Stimulated activated CD4-positive, alpha-beta T cell treated with anti-CD3 and anti-CD28 coated beads, Interleukin-1b, Interleukin-23, amount 100 ng/mL, for 48 hours (primary cell): ENCODE data around the gene XCL2.
"Not testable (repeated sequence)": the region's sequence is repeated elsewhere in the genome, so short reads cannot be mapped to it uniquely, and the experiment has no call there.

Source experiments
- DNase-seq: peaks from one replicate; pipeline ENCODE4 v3.0.0-alpha.2; 2020

The XCL2 gene, protein sequence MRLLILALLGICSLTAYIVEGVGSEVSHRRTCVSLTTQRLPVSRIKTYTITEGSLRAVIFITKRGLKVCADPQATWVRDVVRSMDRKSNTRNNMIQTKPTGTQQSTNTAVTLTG

DNA sequence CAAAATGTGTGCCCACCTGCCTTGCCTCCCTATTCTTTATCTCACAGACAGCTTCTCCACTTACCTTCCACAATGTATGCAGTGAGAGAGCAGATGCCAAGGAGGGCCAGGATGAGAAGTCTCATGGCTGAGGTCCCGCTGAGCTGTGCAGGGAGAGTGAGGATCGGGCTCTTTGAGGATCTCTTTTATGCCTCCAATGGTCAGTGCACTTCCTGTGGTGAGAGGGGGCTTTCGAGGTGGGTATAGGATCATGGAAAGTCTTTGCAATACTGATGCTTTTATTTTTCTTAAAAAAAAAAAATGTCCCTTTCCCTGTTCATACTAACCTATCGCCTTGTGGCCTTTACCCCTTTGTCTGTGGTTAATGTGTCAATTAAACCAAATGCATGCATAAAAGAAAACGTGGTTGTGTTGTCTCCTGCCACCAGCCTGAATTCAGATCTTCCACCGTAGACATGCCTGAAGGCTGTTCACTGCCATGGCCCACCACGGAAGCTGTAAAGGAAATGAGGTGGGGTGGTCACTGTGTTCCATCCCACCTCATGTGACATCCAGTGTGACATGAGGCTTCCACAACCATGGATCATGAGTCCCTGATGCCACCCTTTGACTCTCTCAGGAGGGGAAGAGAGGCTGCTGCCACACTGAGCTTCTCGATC, at the start of gene XCL2:
Gene XCL2, minus strand, starts transcription at position 158 of the 659 bp plus-strand sequence. Its CDS starts 33 bp downstream, at position 125.
- DNase-seq, result not testable (repeated sequence)

DNA sequence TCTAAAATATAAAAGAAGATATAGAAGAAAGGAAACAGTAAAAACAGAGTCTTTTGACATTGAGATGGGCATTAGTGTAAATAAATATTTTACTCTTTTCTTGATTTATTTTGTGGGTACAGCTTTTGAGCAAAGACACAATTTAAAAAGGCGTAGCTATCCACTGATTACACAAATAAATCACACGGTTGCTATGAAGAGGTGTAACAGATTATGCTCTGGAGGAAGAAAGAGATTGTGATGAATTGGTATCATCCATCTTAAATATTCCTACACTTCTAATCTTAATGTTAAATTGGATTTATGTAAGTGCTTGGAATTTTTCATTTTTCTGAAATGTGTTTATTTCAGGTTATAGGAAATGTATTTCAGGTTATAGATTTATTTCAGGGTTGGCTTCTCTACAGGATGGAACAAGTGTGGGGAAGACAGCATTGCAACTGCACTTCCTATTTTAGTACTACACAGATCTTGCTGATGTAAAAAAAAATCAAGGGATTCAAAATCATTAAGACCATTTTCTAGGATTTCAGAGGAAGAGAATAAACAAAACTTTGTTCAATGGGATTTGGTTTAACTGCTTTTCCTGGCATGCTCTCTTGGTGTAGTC, 47.9 kb upstream of the XCL2 start:
- no peak for DNase-seq

DNA sequence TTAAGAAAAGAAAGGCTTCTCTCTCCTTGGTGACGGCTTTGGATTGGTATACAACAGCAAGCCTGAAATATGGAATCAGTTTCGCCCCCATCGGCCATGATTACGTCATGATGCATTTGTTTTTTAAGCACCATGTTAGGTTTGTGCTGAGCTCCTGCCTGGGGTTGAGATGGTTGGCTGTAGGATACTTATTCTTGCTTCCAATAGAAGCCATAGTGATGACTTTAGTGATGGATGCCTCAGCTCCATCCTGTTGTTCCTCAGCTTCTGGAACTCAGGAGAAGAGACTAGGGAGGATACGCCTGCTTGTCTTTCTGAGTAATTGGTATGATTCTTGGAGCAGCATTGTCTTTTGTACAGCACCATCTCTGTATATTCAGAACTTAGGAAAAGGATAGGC, 47.3 kb upstream of the XCL2 start:
- no peak for DNase-seq

DNA sequence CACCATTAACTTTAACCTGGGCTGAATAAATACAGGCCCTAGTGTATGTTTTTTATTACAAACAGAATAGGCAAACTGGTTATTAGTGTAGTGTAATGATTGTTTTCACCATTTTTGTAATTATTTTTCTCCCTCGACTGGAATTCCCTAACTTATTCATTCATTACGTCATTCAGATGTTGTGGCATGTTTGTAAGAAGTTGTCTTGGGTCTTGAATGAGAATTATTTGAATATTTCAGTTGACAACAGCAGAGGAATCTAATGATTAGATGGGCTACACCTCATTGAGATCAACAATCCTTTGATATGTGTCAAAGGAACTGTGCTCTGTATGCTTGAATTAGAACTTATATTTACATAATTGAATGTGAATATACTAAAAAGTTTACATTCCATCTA, 45.4 kb upstream of the XCL2 start:
- DNase-seq, result no peak

DNA sequence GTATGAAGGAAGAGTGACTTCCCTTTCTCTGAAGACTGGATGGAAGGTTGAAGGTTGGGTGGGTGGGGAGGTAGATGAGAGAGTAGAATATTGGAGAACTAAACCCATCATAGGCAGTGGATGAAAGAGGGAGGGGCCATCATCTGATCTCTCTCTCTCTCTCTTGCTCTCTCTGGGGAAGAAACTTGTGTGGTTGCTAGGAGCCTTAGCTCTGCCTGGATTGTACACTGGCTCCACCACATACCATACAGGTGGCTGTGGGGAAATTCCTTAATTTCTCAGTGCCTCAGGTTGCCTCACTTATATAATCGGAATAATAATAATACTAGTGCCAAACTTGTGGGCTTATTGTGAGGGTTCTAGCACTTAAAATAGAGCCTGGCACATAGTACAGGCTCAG, 42.1 kb upstream of the XCL2 start:
- no peak for DNase-seq

DNA sequence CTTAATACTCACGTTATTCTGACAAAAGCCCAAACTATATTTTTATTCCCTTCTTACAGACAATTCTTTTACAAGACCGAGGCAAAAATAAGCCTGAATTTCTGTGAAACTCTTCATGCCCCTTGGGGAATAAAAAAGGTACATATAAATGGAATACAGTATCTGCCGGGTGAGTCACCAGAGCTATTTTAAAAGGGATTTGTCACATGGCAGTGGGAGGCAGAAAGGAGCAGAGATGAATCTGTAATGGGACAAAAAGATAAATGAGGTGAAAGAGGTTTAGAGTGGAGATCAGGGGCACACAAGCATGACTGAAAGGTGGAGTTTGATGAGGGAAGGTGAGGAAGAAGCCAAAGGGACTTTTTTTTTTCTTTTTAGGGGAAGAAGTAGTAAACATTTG, 41.4 kb upstream of the XCL2 start:
- no peak for DNase-seq

DNA sequence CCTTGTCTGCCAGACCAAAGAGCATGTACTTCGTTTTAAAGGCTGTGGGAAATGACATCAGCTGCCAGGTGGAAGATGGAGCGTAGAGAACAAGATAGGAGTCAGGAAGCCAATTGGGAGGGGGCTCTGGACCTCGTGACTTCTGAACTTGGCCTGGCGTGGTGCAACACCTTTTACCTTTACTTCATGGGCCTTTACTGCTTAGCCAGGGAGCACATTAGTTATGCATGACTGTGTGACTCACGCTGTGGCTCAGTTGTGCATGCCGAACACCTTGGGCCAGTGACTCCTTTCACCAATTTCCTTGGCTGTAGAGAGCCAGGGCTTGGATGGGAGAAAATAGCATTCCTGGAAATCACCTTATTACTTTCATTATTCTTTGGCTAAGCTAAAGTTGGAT, 39.8 kb upstream of the XCL2 start:
- no peak for DNase-seq

DNA sequence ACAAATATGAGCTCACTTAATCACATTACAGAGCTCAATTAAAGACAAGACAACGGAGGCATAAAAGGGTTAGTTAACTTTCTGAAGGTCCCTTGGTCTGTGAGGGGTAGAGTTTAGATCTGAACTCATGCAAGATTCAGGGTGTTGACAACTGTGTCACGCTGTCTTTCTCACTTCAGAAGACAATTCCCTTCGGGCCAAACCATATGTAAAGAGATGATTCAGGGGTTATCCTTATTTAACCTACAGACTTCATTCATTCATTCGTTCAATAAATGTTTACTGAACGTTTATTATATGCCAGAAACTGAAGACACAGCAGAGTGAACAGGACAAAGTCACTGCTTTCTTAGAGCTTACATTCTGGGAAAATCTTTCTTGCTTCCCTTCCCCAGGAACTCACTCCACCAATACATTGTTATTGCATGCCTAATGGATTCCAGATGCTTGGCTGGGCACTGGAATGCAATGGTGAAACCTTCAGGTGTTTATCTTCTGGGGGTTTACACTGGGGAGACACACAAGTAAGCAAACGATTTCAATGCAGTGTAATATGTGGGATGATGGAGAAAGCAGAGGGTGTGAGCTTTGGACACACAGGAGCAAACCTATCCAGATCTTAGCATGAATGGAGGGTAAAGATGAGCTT, 39.0 kb upstream of the XCL2 start:
- DNase-seq, result no peak

DNA sequence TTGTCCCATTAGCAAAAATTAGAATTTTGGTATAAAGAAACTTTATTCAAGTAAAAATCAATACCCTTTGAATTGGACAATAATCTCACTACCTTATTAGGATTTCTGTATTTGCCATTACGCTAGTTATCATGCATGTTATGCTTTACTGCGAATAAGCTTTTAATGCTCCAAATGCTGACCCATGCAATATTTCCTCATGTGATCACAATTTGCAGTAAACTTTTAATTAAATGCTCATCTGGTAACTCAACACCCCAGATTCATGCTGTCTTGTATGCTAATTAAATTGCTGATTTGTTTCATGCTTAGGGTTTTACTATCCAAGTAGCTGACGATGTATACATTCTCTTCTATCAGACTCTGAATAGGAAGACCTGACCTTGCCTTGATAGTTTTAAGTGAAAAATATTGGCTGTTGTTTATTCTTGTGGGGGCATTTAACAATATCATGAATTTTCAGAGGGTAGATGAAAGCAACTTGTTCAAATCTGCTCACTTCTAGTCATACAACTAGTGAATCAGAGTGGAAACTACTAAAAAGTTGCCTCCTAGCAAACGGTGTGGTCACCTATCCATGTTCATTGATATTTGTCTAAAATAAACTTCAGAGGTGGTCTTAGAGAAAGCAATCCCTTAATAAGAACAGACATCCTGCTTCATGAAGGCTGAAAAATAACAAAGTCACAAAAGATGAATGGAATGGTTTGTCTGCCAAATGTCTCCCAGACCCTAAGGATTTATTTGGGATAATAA, 38.2 kb upstream of the XCL2 start:
- no peak for DNase-seq

DNA sequence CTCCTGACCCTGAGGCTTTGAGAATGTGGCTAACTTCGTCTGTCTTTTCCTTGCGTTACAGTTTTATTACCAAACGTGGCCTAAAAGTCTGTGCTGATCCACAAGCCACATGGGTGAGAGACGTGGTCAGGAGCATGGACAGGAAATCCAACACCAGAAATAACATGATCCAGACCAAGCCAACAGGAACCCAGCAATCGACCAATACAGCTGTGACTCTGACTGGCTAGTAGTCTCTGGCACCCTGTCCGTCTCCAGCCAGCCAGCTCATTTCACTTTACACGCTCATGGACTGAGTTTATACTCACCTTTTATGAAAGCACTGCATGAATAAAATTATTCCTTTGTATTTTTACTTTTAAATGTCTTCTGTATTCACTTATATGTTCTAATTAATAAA, 37.2 kb upstream of the XCL2 start:
- not testable (repeated sequence) for DNase-seq

DNA sequence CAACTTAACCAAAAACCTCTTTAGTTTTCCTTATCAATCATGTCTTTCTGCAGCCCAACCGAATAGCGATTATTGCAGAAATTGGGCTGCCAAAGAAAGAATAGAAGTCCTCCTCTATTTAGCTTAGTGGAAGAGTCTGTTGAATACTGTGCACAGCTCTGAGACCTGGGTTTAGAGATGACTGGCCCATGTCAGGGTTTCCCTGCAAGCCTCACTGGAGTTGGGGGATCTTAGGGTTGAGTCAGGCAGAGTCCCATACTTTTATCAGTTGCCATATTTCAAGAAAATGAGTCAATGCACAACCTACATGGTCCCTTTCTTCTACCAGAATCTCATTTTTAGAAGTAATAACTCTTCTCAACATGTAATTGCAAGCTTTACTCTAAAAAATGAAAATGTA, 36.5 kb upstream of the XCL2 start:
- DNase-seq, result peak; percentile 11

DNA sequence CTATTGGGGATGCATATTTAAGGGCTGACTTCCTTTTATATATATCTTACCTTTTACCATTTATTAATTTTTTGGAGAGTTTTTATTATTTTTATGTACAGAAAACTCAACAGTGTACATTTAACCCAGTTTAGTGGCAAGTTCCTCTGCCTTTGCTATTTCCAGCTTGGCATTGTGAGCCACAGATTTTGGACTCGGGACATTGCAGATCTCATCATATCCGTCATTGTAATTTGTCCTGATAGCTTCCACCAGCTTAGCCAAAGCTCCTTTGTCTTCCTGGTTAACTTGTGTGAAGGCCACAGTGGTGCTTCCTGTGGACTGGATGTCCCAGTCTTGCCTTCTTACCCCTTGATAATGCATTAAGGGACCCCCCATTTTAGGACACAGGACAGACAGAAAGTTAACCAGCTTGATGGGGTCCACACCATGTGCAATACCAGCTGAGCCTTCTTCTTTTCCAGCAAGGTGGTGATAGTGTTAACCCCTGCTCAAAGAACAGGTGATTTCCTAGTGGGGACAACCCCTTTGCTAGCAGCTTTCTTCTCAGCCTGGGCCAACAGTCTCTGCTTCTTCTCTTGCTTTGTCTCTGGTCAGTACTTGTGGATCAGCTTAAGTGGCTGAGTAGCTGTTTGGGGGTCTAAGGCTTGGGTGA, 34.9 kb upstream of the XCL2 start:
- DNase-seq, result not testable (repeated sequence)

DNA sequence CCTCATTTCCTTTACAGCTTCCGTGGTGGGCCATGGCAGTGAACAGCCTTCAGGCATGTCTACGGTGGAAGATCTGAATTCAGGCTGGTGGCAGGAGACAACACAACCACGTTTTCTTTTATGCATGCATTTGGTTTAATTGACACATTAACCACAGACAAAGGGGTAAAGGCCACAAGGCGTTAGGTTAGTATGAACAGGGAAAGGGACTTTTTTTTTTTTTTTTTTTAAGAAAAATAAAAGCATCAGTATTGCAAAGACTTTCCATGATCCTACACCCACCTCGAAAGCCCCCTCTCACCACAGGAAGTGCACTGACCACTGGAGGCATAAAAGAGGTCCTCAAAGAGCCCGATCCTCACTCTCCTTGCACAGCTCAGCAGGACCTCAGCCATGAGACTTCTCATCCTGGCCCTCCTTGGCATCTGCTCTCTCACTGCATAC, 32.5 kb upstream of the XCL2 start, which contains the start of gene XCL1:
Gene XCL1, plus strand, starts transcription at position 361 of the 444 bp plus-strand sequence. Its CDS starts 33 bp downstream, at position 394.
- DNase-seq, result not testable (repeated sequence)

DNA sequence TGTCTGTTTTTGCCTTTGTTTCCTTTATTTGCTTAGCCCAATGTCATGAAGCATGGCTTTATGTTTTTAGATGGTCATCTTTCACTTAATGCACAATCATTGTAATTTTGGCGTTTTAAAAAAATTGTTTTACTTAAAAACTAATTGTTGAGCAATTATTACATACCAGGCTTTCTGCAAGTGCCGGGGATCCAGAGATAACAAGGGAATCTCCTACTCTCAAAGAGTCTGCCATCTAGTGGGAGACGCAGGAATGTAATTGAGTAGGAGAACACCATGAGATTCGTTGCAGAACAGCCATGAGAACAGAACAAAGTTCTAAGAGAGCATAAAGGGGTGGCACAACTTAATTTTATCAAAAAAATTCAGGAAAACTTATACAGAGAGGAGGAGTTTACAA, 30.4 kb upstream of the XCL2 start:
- DNase-seq, result not testable (repeated sequence)

DNA sequence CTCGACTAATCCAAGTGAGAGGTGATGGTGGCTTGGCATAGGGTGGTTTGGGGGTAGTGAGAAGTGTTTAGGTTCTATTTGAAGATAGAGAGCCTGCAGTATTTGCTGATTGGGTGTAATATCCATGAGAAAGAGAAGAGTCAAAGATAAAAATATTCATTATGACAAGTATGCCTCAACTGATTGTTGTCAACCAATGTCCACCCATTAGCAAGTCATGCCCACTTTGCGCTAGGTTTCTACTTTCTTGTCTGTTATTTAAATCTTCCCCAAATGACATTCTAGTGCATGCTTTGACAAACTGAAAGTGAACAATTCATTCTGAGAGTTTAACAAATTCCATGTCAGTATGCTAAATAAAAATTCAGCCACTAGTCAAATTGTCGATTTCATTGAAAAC, 28.8 kb upstream of the XCL2 start:
- no peak for DNase-seq

DNA sequence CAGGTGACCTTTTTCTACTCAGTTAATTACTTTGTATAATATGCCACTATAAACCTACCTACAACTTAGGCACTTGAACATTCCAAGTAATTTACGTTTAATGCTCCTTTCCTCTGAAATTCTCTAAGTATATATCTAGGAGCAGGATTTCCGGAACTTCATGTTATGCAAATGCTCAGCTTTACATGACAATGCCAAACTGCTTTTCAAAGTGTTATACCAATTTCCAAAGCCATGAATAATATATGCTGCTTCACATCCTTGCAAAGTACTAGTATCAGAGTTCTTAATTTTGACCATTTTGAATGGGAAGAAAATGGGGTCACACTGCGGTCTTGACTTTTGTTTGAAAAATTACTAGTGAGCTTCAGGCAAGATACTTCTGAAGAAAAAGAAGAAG, 26.9 kb upstream of the XCL2 start:
- no peak for DNase-seq

DNA sequence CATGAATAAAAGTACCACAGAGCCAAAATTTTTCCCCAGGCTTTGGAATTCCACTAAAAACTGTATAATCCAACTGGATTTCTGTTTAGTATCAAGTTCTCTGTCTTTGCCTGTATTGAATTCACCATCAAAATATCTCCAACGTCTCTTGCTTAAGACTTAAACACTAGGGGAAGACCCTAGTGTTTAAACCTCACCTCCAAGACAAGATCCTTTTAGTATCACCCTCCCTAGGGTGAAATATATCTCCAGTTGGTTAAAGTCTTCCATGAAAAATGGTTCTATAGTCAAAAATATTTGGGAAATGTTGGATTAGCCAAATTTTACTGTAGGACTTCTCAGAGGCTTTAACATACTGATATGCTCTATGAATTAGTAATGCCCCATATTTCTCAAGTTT, 24.5 kb upstream of the XCL2 start:
- DNase-seq, result no peak

DNA sequence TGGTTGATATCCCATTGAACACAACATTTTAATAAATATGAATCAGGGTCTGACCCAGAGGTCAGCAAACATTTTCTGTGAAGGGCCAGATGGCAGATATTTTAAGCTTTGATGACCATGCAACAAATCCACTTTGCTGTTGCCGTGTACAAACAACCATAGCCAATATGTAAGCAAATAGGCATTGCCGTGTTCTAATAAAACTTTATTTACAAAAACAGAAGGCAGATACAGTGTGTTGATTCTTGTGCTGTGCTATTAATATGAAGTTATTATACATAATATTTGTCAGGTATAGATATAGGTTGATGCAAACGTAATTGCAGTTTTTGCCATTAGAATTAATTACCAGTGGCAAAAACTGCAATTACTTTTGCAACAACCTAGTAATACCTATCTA, 23.8 kb upstream of the XCL2 start:
- DNase-seq, result no peak

DNA sequence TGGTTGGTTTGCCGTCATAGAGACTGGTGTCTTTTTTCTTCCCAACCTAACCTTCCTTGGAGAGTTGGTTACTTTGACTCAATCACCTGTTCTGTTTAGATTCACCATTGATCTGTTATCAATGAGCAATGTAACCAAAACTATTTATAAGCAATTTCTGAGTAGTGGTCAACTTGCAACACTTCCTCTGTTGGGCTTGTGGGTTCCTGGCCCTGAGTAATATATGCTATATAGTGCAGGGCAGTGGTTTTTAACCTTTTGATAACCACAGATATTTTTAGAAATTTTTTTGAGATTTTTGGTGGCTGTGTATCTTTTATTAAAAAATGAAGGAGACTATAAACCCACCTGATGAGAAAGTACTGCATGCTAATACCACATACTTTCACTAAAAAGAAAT, 23.2 kb upstream of the XCL2 start:
- no peak for DNase-seq

DNA sequence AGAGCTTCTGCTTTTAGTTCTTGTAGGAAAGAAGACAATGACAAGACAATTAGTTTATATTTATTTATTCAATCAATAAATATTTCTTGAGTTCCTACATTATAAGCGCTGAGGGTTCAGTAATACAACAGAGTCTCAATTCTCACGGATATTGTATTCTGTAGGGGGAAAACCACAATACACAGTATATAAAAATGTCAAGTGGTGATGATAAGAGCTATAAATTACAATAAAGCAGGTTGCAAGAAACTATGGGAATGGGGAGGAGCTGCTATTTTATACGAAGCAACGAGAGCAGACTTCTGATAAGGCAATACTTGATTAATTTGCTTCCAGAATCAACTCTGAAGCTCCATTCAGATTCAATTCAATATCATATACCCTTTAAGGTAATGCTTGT, 22.0 kb upstream of the XCL2 start:
- DNase-seq, result no peak

DNA sequence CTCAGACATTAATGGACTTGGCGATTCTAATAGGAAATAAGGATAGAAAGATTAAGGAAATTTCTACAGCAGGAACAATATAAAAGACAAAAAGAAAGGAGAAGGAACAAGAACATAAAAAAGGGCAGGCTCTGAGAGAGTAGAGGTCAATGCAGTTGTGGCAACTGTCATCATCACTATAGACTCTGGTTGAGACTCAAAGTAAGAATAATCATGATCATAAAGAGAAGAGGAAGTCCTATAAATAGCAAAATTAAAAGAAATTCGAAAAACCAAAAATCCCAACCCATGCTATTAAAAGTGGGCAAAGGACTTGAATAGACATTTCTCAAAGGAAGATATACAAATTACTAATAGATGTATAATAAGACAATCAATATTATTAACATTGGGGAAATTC, 18.2 kb upstream of the XCL2 start:
- no peak for DNase-seq

DNA sequence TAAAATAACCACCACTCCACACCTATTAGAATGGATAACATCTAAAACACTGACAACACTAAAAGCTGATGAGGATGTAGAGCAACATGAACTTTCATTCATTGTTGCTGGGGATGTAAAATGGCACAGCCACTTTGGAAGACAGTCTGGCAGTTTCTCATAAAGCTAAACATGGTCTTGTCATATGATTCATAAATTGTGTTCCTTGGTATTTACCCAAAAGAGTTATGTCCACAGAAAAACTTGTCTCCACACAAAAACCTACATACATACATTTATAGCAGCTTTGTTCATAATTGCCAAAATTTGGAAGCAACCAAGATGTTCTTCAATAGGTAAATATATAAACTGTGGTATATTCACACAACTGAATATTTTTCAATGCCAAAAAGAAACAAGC, 16.6 kb upstream of the XCL2 start:
- no peak for DNase-seq

DNA sequence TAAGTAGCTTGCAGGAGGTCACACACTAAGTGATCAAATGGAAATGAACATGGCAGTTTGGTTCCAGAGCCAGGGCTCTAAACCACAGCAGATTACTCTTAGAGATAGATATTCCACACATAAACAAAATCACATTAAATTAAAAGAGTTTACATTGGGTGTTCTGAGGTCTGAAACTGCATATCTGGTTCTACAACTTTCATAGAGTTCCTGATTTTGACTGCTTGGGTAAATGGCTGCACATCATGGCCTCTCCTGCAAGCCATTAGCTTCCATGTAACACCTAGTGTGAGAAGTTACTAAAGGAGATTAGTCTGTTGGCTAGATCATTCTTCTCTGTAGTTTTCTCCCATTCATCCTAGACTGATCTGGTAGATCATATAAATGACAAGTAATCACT, 12.8 kb upstream of the XCL2 start:
- no peak for DNase-seq
